ENCODE data around the gene ZFP36.
A peak's percentile ranks its signal among the peaks of the same experiment; 100 is the strongest.

ZFP36 gene

GRCh38 chr19:39406656-39407409, at the start of gene ZFP36:
Gene ZFP36, plus strand, starts transcription at chr19:39406847. Its CDS starts 58 bp downstream, at chr19:39406905.
- TF ChIP-seq EZH2 (IDR thresholded peaks at IDR 0.05; ENCODE audit: borderline replicate concordance, low read length) (no peak), CTCF (IDR thresholded peaks at IDR 0.05; ENCODE audit: low read length) (0 out of 2 replicates have a peak, but pooled peaks have one; percentile 9)
- Histone ChIP-seq H3K27ac (ENCODE audit: low read depth, low read length, poor library complexity, severe bottlenecking) (peak within 1 kb of the TSS; percentile 96), H4K20me1 (ENCODE audit: insufficient read depth, low read length) (no peaks in the 10 kb centered on the region), H3K4me3 (ENCODE audit: low read depth, low read length, poor library complexity, severe bottlenecking) (peak within 1 kb of the TSS; percentile 96), H3K9me2 (ENCODE audit: low read depth, low read length) (no peaks in the 10 kb centered on the region), H3K79me2 (ENCODE audit: insufficient read depth, low read length) (peaks cover 6% of the 10 kb centered on the region), H2AFZ (ENCODE audit: low read length) (no peak within 1 kb of the TSS), H3K9me3 (ENCODE audit: low read length) (no peaks in the 10 kb centered on the region), H3K27me3 (ENCODE audit: insufficient read depth, low read length) (no peaks in the 10 kb centered on the region), H3K36me3 (ENCODE audit: insufficient read depth, low read length) (peaks cover 10% of the 10 kb centered on the region), H3F3A (ENCODE audit: insufficient read depth, low read length) (peaks cover 18% of the 10 kb centered on the region), H3K4me1 (ENCODE audit: insufficient read depth, low read length, severe bottlenecking) (peaks cover 83% of the 10 kb centered on the region), H3K4me2 (ENCODE audit: low read length) (peak within 1 kb of the TSS; percentile 81), H3K9ac (ENCODE audit: low read length) (peak within 1 kb of the TSS; percentile 97)

GRCh38 chr19:39359026-39359425, 47.6 kb upstream of the ZFP36 start:
- Histone ChIP-seq H3K27me3 (ENCODE audit: insufficient read depth, low read length) (no peaks in the 10 kb centered on the region), H4K20me1 (ENCODE audit: insufficient read depth, low read length) (no peaks in the 10 kb centered on the region)

DNA sequence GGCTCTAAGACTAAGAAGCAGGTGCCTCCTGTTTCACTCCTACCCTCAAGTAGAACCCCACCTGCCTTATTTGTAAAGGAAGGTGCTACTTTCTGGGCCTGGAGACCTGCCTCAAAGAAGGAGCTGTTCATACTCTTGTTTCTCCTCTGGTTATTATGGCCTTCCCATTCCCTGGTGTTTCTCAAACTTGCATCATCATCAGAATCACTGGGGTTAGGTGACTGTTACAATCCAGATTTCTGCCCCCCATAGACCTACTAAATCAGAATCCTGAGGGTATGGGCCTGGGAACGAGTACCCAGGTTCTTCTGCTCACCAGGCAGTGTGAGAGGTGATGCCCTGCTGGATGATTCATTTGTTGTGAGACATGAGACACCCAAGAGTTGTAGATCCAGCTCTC, 46.0 kb upstream of the ZFP36 start:
- Histone ChIP-seq H3K4me2 (ENCODE audit: low read length) (no peak overlapping the region), H3K9ac (ENCODE audit: low read length) (no peak overlapping the region), H3F3A (ENCODE audit: insufficient read depth, low read length) (no peaks in the 10 kb centered on the region), H3K27ac (ENCODE audit: low read depth, low read length, poor library complexity, severe bottlenecking) (no peak overlapping the region), H3K4me3 (ENCODE audit: low read depth, low read length, poor library complexity, severe bottlenecking) (no peak overlapping the region), H3K9me2 (ENCODE audit: low read depth, low read length) (no peaks in the 10 kb centered on the region), H3K27me3 (ENCODE audit: insufficient read depth, low read length) (no peaks in the 10 kb centered on the region), H4K20me1 (ENCODE audit: insufficient read depth, low read length) (no peaks in the 10 kb centered on the region), H3K36me3 (ENCODE audit: insufficient read depth, low read length) (peaks cover 73% of the 10 kb centered on the region), H3K79me2 (ENCODE audit: insufficient read depth, low read length) (no peaks in the 10 kb centered on the region), H3K9me3 (ENCODE audit: low read length) (no peaks in the 10 kb centered on the region), H3K4me1 (ENCODE audit: insufficient read depth, low read length, severe bottlenecking) (peaks cover 20% of the 10 kb centered on the region), H2AFZ (ENCODE audit: low read length) (no peak overlapping the region)
- TF ChIP-seq EZH2 (IDR thresholded peaks at IDR 0.05; ENCODE audit: borderline replicate concordance, low read length) (no peak), CTCF (IDR thresholded peaks at IDR 0.05; ENCODE audit: low read length) (no peak)

More at GRCh38 chr19:39359026-39359425, 47.6 kb upstream of the ZFP36 start:
- Histone ChIP-seq H3K79me2 (ENCODE audit: insufficient read depth, low read length) (no peaks in the 10 kb centered on the region), H3K27ac (ENCODE audit: low read depth, low read length, poor library complexity, severe bottlenecking) (no peak overlapping the region), H3K4me1 (ENCODE audit: insufficient read depth, low read length, severe bottlenecking) (peaks cover 16% of the 10 kb centered on the region), H3K4me2 (ENCODE audit: low read length) (no peak overlapping the region), H3K36me3 (ENCODE audit: insufficient read depth, low read length) (peaks cover 85% of the 10 kb centered on the region), H3F3A (ENCODE audit: insufficient read depth, low read length) (no peaks in the 10 kb centered on the region), H3K9ac (ENCODE audit: low read length) (no peak overlapping the region), H2AFZ (ENCODE audit: low read length) (no peak overlapping the region), H3K9me3 (ENCODE audit: low read length) (no peaks in the 10 kb centered on the region), H3K9me2 (ENCODE audit: low read depth, low read length) (no peaks in the 10 kb centered on the region), H3K4me3 (ENCODE audit: low read depth, low read length, poor library complexity, severe bottlenecking) (no peak overlapping the region)
- TF ChIP-seq EZH2 (IDR thresholded peaks at IDR 0.05; ENCODE audit: borderline replicate concordance, low read length), result no peak
- TF ChIP-seq CTCF (IDR thresholded peaks at IDR 0.05; ENCODE audit: low read length), result no peak
